ENCODE data around the gene CELA2A. TPM values are rescaled to one million over a fixed set of nuclear protein-coding genes. Genes with fewer than 3 reads are reported as not detected.

CELA2A gene
- total and polyA plus RNA-seq, 9 of the 15 experiments (the other 6 are each of a cell fraction or from before 2014, with no cell fraction given), result 0.62 TPM; not detected in 8

DNA sequence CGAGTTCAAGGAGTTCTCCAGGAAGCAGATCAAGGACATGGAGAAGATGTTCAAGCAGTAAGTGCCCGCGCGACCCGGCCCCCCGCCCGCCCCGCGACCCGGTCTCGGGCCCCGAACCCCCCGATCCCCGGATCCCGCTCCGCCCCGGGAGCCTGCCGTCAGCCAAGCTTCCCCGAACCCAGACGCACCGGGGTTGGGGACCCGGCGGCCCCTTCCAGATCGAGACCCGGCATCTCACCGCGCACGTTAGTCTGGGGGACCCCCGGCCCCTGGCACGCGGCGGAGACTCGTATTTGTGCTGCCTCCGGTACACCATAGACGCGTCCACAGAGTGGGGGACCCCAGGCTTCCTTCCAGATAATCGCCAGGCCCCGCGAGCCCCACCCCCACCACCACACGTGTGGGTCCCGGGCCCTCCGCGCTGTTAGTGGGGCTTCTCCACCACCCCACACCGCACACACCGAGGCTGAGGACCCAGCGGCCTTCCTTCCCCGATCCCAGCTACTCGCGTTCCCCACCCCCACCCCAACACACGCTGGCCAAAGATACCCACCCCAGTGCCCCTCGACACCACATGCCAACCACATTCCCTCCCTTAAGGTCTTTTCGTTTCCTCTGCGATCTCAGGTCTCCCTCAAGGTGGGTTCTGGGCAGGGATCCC is 46.2 kb upstream of the CELA2A start:
- H3K4me3 ChIP-seq, result peak overlapping the region; percentile 87
- ATAC-seq, result no peak
- peak overlapping the region; percentile 66 for H2AFZ ChIP-seq (ENCODE audit: low read depth, low read length)
- H3K9me3 ChIP-seq (replicated peaks; ENCODE audit: control insufficient read depth, insufficient read depth, low read depth, low read length), result no peaks in the 10 kb centered on the region
- in situ Hi-C loops (cut with MboI), result no loop called here
- FAIRE-seq, result no peak
- intact Hi-C loops (cut with micrococcal nuclease), result no loop called here
- H3K27ac ChIP-seq (ENCODE audit: extremely low read depth, low read depth, low read length), result peak overlapping the region; percentile 74
- H3K27me3 ChIP-seq (ENCODE audit: control insufficient read depth in 2 of 2, insufficient read depth in 2 of 2, low read length in 2 of 2), result peaks cover 3 to 11% of the 10 kb centered on the region in 2 experiments; a peak in 4 of 5 replicates
- POLR2A ChIA-PET, result interaction anchor here (1.0 kb wide), 1 partner anchor 10 kb away, joined by 4 read pairs; no protein-coding TSS in a partner anchor
- H4K20me1 ChIP-seq (replicated peaks; ENCODE audit: control insufficient read depth, insufficient read depth, low read length), result peaks cover 9% of the 10 kb centered on the region
- peak overlapping the region; percentile 82 for H3K4me2 ChIP-seq (ENCODE audit: insufficient read depth, low read length)
- peaks cover 27% of the 10 kb centered on the region for H3K36me3 ChIP-seq (ENCODE audit: control insufficient read depth, insufficient read depth, low read length)
- 3% methylated on average over 28 of the region's 53 CpGs for WGBS (ENCODE audit: insufficient coverage, low coverage, missing lambda C conversion rate)
- no TSS peak for BruUV-seq (replicated peaks)
- CTCF ChIA-PET (ENCODE audit: low intra/inter-chr PET ratio), result no interaction called here
- H3K79me2 ChIP-seq (ENCODE audit: control insufficient read depth, insufficient read depth, low read length), result peaks cover 29% of the 10 kb centered on the region
- H3K9ac ChIP-seq (ENCODE audit: insufficient read depth in 1 of 2, low read depth in 2 of 2, low read length in 2 of 2), result peak overlapping the region; percentile 64 to 95
- DNase-seq (ENCODE audit: extremely low read depth in 1 of 4, low spot score in 3 of 4), result peak in 2 of 4 experiments; percentile 64 to 69
- H3K9me1 ChIP-seq (ENCODE audit: control insufficient read depth, insufficient read depth, low read length), result no peaks in the 10 kb centered on the region
- peaks cover 21 to 45% of the 10 kb centered on the region in 2 experiments; a peak in 4 of 5 replicates for H3K4me1 ChIP-seq (replicated peaks in 1 of 2; ENCODE audit: control insufficient read depth in 2 of 2, insufficient read depth in 2 of 2, low read length in 2 of 2)
- no peak for TF ChIP-seq ZNF444 (CRISPR knock-in tag; IDR thresholded peaks at IDR 0.05)
- TF ChIP-seq ZBTB40 (IDR thresholded peaks at IDR 0.05), result 0 out of 2 replicates have a peak, but pooled peaks have one; percentile 44
- no peak for TF ChIP-seq ZBTB40 (CRISPR knock-in tag; IDR thresholded peaks at IDR 0.05)
- TF ChIP-seq, protein P1, sequence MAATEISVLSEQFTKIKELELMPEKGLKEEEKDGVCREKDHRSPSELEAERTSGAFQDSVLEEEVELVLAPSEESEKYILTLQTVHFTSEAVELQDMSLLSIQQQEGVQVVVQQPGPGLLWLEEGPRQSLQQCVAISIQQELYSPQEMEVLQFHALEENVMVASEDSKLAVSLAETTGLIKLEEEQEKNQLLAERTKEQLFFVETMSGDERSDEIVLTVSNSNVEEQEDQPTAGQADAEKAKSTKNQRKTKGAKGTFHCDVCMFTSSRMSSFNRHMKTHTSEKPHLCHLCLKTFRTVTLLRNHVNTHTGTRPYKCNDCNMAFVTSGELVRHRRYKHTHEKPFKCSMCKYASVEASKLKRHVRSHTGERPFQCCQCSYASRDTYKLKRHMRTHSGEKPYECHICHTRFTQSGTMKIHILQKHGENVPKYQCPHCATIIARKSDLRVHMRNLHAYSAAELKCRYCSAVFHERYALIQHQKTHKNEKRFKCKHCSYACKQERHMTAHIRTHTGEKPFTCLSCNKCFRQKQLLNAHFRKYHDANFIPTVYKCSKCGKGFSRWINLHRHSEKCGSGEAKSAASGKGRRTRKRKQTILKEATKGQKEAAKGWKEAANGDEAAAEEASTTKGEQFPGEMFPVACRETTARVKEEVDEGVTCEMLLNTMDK (IDR thresholded peaks at IDR 0.05; ENCODE audit: borderline replicate concordance, insufficient read depth, low read depth, low read length, poor library complexity, severe bottlenecking), result no peak
- peak; percentile 12; the same call in 1 of the 2 replicates for TF ChIP-seq TFAP4 (CRISPR knock-in tag; IDR thresholded peaks at IDR 0.05; ENCODE audit: borderline replicate concordance)
- no peak for TF ChIP-seq SRF (CRISPR knock-in tag; IDR thresholded peaks at IDR 0.05)
- no peak for TF ChIP-seq ZNF583 (CRISPR knock-in tag; IDR thresholded peaks at IDR 0.05)
- no peak for TF ChIP-seq MIER1 (IDR thresholded peaks at IDR 0.05; ENCODE audit: low read depth)

Measured in K562 (cell line).